Measurements from ENCODE around the gene CLEC7A.

DNA sequence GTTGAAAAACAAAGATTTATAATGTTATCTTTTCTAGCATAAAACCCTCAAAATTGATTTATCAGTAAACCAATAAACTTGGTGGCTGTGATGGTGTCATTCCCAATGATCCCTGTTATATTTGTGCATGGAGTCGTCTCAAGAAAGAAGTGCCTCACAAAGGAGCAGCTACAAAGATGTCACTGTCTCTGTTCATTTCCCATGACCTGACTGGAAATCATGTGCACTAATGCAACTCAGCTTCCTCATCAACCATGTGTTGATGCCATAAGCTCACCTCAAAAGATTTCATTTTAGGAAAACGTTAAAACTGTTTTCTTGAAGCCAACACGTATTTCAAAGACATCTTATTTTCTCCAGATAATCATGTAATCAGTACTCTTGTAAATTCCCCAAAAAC lies 60.0 kb downstream of the CLEC7A start:
- no peak for TF ChIP-seq POLR2A (IDR thresholded peaks at IDR 0.05)
- TF ChIP-seq, protein P1, sequence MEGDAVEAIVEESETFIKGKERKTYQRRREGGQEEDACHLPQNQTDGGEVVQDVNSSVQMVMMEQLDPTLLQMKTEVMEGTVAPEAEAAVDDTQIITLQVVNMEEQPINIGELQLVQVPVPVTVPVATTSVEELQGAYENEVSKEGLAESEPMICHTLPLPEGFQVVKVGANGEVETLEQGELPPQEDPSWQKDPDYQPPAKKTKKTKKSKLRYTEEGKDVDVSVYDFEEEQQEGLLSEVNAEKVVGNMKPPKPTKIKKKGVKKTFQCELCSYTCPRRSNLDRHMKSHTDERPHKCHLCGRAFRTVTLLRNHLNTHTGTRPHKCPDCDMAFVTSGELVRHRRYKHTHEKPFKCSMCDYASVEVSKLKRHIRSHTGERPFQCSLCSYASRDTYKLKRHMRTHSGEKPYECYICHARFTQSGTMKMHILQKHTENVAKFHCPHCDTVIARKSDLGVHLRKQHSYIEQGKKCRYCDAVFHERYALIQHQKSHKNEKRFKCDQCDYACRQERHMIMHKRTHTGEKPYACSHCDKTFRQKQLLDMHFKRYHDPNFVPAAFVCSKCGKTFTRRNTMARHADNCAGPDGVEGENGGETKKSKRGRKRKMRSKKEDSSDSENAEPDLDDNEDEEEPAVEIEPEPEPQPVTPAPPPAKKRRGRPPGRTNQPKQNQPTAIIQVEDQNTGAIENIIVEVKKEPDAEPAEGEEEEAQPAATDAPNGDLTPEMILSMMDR (IDR thresholded peaks at IDR 0.05) = no peak
